NCI-H774 (cell line): ENCODE measurements around the gene COL16A1.

ENCODE experiments used
- DNase-seq: peaks from one replicate; lab custom pipeline; 2025; lab: John Stamatoyannopoulos, UW

Gene COL16A1

DNA sequence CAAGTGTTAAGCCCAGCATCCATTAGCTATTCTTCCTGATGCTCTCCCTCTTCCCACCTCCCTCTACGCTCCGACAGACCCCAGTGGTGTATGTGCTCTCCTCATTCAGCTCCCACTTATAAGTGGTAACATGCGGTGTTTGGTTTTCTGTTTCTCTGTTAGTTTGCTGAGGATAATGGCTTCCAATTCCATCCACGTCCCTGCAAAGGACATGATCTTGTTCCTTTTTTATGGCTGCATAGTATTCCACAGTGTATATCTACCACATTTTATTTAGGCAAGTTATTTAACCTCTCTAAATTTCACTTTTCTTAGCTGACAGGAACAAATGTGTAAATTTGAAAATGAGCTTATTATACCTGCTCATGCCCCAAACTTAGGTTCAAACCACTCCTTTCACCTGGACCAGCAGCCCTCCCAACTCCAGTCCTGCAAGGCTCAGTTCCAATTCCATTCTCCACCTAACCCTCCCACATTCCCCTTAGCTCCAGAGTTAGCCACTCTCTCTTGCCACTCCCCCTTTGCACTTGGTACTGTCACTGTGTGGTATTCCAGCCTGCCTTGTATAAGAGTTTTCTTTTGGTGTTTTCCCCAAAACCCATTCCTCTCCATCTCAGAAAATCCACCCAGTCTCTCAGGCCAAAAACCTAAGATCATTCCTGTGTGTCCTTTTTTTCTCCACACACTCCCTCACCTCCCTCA, 57.4 kb downstream of the COL16A1 start:
- DNase-seq: no peak

DNA sequence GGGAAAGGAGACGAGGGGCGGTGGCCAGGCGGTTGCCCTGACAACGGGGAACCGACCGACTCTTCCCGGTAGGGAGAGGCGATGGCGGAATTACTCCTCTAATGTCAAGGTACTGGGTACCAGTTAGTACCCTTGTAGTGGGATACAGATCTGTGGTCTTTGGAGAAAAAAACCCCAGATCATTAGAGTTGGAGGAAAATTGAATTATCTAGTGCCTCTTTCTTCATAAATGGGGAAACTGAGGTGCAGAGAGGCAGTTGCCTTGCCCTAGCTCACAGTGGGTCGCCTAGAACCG, 58.6 kb downstream of the COL16A1 start:
- DNase-seq: no peak

DNA sequence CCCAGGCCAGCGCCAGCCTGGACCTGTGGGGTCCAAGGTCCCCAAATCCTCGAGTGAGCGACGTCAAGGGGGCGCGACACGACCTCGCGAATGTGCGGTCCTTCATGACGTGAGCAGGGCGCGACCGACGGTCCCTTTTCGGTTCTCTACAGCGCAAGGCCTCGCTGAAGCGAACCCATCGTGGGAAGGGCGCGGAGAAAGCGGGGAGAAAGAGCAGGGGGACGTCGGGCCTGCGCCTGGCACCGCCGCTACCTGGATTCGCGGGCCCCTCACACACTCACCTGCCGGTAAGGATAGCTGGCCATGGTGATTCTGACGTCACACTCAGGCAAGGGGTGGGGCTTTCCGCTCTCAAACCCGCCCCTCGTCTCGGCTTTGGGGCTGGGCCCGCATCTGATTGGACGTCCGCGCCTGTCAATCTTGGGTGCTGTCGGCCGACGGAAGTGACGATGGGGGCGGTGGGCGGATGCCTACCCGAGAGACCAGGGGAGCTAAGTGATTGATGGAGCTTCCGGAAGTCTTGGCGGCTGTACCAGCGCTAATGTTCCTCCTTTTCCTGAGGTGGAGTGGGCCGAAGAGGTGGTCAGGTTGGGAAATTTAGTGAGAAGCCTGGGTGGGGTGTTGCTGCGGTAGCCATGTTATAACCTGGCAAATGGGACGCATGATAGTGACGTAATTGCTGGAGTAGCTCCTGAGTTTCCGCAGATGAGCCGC, 59.1 kb downstream of the COL16A1 start, which contains the start of gene PEF1:
TSS of gene PEF1 (minus strand) at position 317 of the 714 bp plus-strand sequence. CDS start at position 305, 12 bp downstream.
- peak; percentile 100 for DNase-seq

DNA sequence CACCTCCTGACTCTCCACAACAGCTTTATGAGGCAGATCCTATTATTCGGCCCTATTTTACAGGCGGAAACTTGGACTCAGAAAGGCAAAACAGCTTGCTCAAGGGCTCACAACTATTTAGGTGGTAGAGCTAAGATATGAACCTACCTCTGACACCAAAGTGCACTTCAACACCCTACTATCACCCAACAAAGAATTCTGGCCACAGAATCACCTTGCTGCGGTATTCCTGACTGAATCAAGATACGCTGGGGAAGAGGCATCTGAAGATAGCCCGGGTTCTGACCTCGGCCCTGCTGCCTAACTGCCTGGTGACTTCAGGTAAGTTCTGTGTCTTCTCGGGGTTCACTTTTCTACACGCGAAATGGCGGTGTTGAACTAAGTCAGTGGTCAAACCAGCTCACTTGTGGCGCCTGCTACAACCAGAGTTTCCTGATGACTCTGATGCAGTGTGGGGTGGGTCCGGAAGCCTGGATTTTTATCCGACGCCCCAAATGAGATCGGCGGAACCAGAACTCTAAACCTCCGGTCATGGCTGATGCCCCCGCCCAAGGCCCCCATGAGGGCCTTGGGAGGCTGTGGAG, 59.7 kb downstream of the COL16A1 start:
- DNase-seq: no peak

DNA sequence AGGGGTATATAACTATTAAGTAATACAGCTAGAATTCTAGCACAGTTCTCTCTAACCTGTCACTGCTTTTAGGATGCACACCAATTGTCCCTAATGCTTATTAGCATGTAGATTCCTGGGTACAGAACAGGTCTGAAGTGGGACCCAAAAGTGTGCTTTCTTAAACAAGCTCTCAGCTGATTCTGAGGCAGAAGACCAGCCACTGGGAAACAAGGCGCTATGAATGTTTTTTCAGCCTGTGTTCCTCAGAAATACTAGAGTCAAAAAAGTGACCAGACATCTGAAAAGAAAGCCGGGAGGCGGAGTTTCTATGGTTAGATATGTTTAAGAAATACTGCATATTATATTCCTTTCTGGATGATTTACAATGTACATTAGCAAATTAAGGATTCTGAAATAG, 60.9 kb downstream of the COL16A1 start:
- DNase-seq: no peak

DNA sequence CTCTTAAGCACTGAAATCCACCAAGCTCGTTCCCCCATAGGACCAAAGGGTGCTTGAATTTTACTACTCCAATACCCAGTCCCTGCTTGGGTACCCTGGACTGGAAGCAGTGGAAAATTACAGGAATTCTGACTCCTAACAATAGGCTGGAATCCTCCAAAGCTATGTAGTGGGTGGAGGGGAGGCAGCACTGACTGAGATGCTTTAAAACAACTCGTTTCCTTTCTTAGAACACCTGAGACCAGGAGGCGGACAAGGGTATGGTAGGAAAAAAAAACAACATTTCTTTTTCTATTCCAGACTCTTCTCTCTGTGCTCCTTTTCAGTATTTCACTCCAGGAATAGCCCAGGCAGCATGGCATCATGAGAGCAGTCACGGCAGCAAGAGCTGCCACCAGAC, 61.5 kb downstream of the COL16A1 start:
- no peak for DNase-seq

DNA sequence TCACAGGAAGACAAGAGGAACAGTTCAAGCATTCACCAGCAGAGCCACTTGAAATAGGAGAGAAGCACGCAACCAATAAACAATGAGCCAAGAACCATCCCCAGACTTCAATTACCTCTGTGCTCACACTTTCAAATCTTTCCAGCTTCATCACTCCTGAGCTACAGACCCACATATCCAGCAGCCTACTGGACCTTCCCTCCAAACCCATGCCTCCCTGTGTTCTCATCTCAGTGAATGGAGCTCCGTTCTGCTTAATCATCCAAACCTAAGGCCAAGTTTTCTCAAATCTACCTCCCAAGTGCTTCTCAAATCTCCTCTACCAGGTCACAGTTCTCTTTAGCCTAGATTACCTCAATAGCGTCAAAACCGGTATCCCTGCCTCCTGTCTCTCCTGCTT, 62.9 kb downstream of the COL16A1 start:
- no peak for DNase-seq

DNA sequence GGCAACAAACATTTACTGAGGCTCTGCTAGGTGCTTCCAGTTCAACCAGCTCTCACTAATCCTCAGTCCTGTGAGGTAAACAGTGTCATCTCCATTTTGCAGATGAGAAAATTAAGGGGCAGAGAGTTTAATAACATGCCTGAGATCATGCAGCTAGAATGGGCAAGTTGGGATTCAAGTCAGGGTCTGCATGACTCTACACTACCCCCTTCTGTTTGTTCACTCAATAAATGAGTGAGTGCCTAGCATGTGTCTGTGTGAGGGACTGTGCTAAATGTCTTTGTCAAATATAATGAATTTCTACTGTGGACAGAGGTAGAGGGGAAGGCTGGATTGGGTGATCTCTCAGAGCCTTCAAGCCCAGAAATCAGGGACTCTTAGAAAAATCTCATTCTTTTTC, 63.6 kb downstream of the COL16A1 start:
- no peak for DNase-seq

DNA sequence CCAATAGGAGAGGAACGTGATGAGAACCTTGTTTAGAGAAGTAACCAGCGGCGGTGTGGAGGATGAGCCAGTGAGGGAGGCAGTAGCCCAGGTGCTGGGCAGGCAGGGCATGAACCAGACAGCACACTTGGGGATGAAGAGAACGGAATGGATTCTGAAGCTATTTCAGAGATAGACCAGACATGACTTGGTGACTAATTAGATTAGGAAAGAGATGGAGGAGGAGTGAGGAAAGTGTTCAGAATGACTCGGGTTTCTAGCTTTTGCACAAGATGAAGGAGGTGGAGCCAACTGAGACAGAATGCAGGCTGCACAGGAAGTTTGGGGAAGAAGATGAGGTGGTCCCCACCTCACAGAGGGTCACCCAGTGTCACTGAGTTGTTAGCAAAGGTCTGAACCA, 64.3 kb downstream of the COL16A1 start:
- DNase-seq: no peak

DNA sequence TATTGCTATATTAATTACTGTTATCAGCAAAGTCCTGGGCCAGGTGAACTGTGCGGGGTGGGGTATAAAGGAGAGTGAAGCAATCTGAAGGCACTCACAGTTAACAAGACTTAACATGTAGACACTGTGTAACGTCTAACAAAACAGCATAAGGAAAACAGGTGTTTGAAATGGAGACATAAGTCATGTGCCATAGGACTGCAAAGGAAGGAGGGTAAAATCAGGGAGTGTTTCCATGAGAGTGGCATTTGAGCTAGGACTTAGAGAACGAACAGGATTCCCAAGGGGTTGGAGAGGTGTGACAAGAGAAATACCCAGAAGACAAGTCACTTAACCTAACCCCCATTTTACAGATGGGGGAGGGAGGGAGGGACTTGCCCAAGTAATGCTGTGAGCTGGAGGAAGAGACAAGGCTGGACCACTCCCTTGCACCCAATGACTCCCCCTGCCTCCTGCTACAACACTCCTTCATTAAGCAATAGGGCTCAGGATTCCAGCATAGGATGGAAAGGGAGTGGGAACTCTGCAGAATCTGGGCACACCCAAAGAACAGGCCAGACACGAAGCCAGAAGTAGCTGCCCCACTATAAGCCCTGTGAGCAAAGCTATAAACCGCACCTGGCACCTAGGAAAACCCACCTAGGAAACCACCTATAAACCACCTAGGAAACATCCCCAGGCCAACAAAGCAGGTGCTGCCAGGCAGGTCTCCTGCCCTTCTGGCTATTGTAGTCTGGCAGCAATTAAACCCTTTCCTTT, 65.7 kb downstream of the COL16A1 start:
- DNase-seq: peak; percentile 55

DNA sequence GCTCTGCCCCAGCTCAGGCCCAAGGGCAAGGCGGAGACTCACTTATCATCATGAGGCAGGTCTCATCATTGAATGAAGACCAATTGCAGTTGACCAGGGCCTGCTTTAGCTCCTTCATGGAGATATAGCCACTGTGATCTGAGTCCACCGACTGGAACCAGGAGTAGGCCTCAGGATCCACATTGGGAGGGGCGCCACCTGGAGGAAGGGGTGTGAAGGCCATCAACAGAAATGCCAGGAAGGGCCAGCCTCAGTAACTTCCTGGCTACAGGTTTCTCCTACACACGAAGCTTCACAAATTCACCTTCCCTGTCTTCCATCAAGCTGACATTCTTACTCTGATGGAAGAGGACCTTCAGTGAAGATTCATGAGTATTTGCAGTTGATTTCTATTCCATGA, 70.7 kb downstream of the COL16A1 start:
- DNase-seq: no peak

DNA sequence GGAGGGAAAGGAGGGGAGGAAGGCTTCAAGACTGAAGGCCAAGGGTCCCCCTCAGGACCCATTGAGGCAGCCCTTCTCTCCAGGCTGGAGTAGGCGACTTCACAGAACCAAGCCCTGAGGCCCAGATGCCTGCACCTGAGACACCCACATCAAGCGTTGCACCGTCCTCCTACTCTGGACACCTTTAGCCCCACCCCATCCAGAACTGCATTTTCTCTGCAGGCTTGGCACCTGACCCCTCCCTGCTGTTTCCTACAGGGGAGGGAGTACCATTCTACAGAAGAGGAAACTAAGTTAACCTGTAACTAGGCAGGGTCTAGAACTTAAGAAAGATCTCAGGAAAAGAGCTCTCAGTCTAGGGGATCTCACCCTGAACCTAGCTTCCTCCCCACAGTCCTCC, 71.2 kb downstream of the COL16A1 start:
- DNase-seq: no peak

DNA sequence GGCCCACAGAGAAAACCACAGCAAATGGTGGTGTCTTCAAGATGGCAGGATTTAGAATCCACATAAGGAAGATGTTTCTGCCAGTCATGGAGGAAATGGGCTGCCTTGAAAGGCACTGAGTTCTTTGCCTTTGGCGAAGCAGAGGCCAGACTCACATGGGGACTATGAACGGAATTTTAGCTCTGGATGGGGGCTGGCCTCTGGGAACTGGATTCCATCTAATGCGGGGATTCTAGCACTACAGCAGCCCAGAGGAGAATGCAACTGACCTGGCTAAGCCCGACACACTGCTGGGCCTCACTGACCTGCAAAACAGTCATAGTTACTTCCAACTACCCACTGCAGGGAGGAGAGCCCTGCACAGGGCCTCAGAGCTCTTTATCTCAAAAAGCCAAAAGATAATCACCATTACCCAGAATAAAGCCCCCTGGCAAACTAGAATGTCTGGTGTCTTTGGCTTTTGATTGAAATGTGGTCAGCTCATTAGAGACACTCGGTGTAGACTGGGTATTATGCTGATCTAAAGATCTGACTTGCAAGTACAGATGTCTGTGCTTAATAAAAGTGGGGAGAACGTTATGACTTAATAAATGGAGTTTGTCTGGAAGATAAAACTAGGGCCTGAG, 74.8 kb downstream of the COL16A1 start:
- DNase-seq: no peak

DNA sequence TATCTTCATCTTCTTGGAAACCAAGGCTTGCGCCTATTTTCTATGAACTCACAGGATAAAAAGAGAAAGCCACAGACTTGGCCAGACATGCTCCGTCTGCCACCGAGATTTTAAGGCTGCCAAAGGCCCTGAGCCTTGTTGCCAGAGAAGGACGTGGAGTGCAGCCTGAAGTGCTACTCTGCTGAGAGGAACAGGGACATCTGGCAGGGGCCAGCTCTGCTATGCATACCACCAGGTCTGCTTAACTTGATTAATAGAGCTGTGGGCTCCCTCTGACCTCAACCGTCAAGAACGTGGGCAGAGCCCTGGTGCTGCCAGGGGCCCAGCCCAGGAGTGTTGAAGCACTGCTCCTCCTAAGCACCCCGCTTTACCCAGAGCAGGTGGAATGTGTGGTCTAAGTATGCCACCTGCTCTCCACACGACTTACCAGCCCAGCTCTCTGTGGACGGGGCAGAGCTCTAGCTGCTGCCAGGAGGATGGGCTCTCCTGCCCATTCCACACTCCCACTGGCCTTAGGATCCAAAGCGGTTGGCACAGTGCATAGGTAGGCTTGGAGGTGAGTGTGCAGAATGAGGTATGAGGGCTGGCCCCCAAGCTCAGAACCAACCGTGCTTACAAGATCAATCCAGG, 75.8 kb downstream of the COL16A1 start:
- no peak for DNase-seq

DNA sequence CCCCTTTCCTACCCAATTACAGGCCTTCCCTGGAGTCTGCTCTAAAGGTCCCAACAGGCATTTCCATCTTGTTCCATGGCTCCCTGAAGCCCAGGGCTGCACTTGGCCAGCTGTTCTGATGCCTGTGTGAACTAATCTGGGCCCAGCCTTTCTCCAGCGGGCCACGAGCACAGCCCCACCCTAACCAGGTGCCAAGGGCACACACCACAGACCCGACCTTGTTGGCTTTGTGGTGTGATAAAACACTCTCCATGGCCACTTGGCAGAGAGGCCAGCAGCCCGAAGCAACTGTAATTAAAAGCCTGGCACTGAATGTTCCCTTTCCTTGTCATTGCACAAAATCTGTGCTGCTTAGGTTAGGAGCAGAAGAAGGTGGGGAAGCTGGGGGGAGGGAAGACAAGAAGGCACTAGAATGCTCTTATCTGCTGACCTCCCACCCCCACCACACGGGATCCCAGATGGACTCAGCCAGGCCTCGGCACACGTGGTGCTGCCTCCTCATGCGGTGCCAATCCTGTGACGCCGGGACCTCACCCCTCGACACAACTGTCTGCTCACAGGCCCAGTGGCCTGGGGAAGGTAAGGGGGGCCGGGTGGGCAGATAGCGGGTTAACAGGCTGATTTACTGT, 76.4 kb downstream of the COL16A1 start:
- DNase-seq: no peak

DNA sequence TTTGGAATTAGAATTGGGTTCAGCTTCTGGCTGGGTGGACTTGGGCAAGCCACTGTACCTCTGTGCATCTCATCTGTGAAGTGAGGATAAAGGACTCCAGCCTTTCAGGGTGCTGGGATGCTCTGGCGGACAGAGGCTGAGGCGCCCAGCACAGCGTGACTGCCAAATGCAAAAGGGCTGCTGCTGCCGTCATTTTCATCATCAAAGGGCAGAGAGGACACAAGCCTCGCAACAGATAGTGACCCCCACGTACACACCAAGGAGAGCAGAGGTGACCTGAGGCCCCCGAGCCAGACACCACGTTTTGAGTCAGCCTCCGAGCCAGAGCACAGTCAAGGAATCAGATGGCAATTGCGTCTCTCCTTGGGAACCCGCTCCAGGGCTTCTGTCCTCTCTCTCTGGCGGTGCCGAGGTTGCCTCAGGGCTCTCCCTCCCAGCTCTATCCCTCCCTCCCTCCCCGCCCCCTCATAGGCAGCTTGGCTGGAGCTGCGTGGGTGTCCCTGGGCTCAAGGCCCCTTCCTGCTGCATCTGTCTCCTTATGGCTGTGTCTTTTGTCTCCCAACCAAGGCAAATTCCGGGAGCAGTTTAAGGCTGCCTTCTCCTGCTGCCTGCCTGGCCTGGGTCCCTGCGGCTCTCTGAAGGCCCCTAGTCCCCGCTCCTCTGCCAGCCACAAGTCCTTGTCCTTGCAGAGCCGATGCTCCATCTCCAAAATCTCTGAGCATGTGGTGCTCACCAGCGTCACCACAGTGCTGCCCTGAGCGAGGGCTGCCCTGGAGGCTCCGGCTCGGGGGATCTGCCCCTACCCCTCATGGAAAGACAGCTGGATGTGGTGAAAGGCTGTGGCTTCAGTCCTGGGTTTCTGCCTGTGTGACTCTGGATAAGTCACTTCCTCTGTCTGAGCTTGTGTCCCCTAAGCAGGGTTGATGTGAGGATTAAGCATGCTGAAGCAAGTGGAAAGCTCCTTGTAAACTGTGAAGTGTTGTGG, 77.3 kb downstream of the COL16A1 start:
- no peak for DNase-seq

DNA sequence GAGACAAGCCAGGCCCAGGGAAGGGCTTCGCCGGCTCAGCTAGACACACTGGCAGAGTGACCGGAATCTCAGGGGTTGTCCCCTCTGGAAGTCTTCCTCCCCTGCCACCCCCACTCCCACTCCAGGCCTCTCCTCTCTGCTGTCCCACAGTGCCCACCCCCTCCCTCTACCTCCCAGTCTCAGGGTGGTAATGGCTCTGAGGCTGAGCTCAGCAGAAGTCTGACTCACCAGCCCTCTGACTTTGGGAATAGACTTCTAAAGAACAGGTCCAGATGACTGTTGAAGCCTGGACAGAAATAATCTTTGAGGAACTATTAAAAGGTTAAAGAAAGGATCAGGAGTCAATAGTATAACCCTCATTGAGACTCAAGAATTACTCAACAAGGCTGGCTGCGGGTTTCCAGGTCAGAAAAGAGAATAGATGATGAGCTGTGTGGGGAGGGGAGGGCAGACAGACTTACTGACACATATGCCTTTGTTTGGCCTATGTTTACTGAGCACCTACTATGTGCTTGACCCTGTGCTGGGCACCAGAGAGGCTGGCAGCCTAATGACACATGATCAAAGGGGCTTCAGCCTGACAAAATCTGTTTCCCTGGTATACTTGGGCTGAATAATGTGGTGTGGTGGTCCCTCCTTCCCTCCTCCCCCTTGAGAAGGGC, 78.1 kb downstream of the COL16A1 start:
- DNase-seq: no peak

DNA sequence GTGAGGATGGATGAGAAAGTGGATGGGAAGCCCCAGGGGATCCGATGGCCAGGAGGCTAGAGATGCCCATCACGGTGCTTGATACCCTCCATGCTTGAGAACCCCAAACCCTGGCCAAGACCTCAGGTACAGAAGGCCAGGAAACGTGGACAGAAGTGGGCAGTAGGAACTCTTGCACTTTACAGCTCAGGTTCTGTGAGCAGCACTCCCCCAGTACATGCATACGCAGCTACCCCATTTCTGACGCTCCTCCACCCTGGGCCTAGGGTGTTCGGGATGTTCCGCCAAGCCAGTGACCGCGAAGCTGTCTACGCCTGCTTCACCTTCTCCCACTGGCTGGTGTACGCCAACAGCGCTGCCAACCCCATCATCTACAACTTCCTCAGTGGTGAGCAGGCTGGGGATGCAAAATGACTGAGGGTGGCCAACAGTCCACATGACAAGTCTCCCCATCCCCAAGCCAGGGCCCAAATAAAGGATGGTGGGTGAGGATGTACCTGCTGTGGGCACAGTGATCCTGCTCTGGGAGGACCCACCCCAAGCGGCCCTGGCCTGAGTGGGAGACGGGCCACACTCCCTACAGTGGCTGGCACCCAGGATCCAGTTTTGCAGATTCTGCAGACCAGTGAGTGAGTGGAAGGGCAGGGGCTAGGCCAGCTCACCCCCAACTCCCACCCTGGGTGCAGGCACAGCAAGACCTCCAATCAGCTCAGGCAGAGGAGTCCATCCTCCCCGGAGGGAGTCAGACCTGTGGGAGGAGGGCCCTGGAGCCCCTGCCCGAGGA, 78.9 kb downstream of the COL16A1 start:
- DNase-seq: no peak

DNA sequence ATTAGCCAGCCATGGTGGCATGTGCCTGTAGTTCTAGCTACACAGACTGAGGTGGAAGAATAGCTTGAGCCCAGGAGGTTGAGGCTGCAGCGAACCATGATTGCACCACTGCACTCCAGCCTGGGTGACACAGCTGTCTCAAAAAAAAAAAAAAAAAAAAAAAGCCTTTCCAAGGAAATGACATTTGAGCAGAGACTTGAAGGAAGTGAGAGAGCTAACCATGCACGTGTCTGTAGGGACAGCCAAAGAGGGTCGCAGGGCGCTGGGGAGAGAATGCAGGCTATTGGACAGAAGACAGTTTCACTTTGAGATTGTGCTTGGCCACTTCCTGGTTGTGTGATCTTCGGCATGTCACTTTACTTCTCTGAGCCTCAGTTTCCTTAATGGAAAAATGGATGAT, 79.5 kb downstream of the COL16A1 start:
- DNase-seq: no peak
